SH-SY5Y (cell line): Measurements from ENCODE around the gene ZIC5.

Source experiments
- GATA2 ChIP-seq: IDR thresholded peaks from 2 replicates; pipeline ENCODE4 v1.6.1; 2011; ENCODE audit warnings: mild to moderate bottlenecking, low read depth, low read length
- GATA3 ChIP-seq: IDR thresholded peaks from 2 replicates; pipeline ENCODE4 v1.6.1; 2011; ENCODE audit warnings: low read depth, mild to moderate bottlenecking, low read length, moderate library complexity

Gene ZIC5

GRCh38 chr13:99949679-99950413 is 21.7 kb downstream of the ZIC5 start:
- TF ChIP-seq GATA2 (no peak), GATA3 (no peak)

- TF ChIP-seq GATA3 (no peak), GATA2 (no peak)
These were observed 22.5 kb downstream of the ZIC5 start for GRCh38 chr13:99948907-99949678.

- TF ChIP-seq GATA2: no peak
- TF ChIP-seq GATA3: no peak
These were observed 23.2 kb downstream of the ZIC5 start for GRCh38 chr13:99948411-99948810.

- no peak for TF ChIP-seq GATA3
- TF ChIP-seq GATA2: no peak
These were observed 23.9 kb downstream of the ZIC5 start for GRCh38 chr13:99947666-99948065.

GRCh38 chr13:99944606-99945005 is 27.0 kb downstream of the ZIC5 start:
- TF ChIP-seq GATA3 (no peak), GATA2 (no peak)

- no peak for TF ChIP-seq GATA3
- TF ChIP-seq GATA2: no peak
These were observed 27.5 kb downstream of the ZIC5 start for GRCh38 chr13:99944102-99944501.

GRCh38 chr13:99941911-99942310 is 29.7 kb downstream of the ZIC5 start:
- no peak for TF ChIP-seq GATA3
- TF ChIP-seq GATA2: no peak

GRCh38 chr13:99941086-99941485 is 30.5 kb downstream of the ZIC5 start:
- TF ChIP-seq GATA3: no peak
- TF ChIP-seq GATA2: no peak

- TF ChIP-seq GATA3 (no peak), GATA2 (no peak)
These were observed 32.9 kb downstream of the ZIC5 start for GRCh38 chr13:99938635-99939034.

GRCh38 chr13:99935772-99936171 is 35.8 kb downstream of the ZIC5 start:
- TF ChIP-seq GATA2: no peak
- no peak for TF ChIP-seq GATA3

GRCh38 chr13:99932912-99933311 is 38.7 kb downstream of the ZIC5 start:
- TF ChIP-seq GATA2: no peak
- no peak for TF ChIP-seq GATA3

- TF ChIP-seq GATA2 (no peak), GATA3 (no peak)
These were observed 40.6 kb downstream of the ZIC5 start for GRCh38 chr13:99930925-99931324.

GRCh38 chr13:99929866-99930265 is 41.7 kb downstream of the ZIC5 start:
- no peak for TF ChIP-seq GATA2
- no peak for TF ChIP-seq GATA3

GRCh38 chr13:99926014-99926731 is 45.4 kb downstream of the ZIC5 start:
- TF ChIP-seq GATA3 (no peak), GATA2 (no peak)
